Calu3 (cell line): ENCODE results near the gene SMG5. TPM values are rescaled to one million over a fixed set of nuclear protein-coding genes. Genes with fewer than 3 reads are reported as not detected.

Experiments used
- BruUV-seq: library from RNA; stranded (reverse); fragments of 400-500 nt; replicated peaks from 2 replicates; lab custom pipeline; 2021; lab: Mats Ljungman, UMichigan
- CTCF ChIA-PET: fragments of 300-600 bp; sonication (Branson Sonifier 250); formaldehyde crosslinking; loops from one replicate; lab custom pipeline; 2022; ENCODE audit warnings: antibody characterized with exemption; lab: Charles Lee
- DNase-seq: peaks from one replicate; pipeline ENCODE4 v3.0.0; 2022
- H3K27ac Mint-ChIP-seq: one replicate; pipeline ENCODE4 v1.8.0; 2022; ENCODE audit warnings: mixed read lengths; ENCODE audit not compliant: unreplicated experiment
- H3K27me3 Mint-ChIP-seq: one replicate; pipeline ENCODE4 v1.8.0; 2022; ENCODE audit warnings: mixed read lengths; ENCODE audit not compliant: unreplicated experiment
- H3K36me3 Mint-ChIP-seq: one replicate; pipeline ENCODE4 v1.8.0; 2022; ENCODE audit warnings: mild to moderate bottlenecking, moderate library complexity, mixed read lengths; ENCODE audit not compliant: insufficient read depth, unreplicated experiment
- H3K4me1 Mint-ChIP-seq: one replicate; pipeline ENCODE4 v1.8.0; 2022; ENCODE audit warnings: mild to moderate bottlenecking, low read depth, mixed read lengths; ENCODE audit not compliant: unreplicated experiment
- H3K4me3 Mint-ChIP-seq: one replicate; pipeline ENCODE4 v1.8.0; 2022; ENCODE audit warnings: mild to moderate bottlenecking, low read depth, moderate library complexity, mixed read lengths; ENCODE audit not compliant: unreplicated experiment
- H3K9me3 Mint-ChIP-seq: one replicate; pipeline ENCODE4 v1.8.0; 2022; ENCODE audit warnings: low read depth, mixed read lengths; ENCODE audit not compliant: unreplicated experiment
- intact Hi-C: fragments of 100-400 bp; cut with micrococcal nuclease; formaldehyde crosslinking; loops from one replicate; pipeline ENCODE4 v1.10.0; 2022; ENCODE audit not compliant: unreplicated experiment
- total RNA-seq: library from RNA; stranded (reverse); gene quantifications from 2 replicates; pipeline ENCODE4 v1.2.3, GENCODE V29; 2022
- TF ChIP-seq, protein P1 (sequence below): fragments of 200-600 bp; IDR thresholded peaks from one replicate; pipeline ENCODE4 v1.8.0; 2022; ENCODE audit warnings: antibody characterized with exemption; ENCODE audit not compliant: unreplicated experiment

The SMG5 gene
- total RNA-seq, 1 experiment from 2014 or later, result 118 TPM

- H3K9me3 Mint-ChIP-seq, result no peaks in the 10 kb centered on the region
- H3K27me3 Mint-ChIP-seq, result peaks cover 23% of the 10 kb centered on the region
- CTCF ChIA-PET, result no interaction called here
- peaks cover 59% of the 10 kb centered on the region for H3K36me3 Mint-ChIP-seq
- TF ChIP-seq, protein P1, sequence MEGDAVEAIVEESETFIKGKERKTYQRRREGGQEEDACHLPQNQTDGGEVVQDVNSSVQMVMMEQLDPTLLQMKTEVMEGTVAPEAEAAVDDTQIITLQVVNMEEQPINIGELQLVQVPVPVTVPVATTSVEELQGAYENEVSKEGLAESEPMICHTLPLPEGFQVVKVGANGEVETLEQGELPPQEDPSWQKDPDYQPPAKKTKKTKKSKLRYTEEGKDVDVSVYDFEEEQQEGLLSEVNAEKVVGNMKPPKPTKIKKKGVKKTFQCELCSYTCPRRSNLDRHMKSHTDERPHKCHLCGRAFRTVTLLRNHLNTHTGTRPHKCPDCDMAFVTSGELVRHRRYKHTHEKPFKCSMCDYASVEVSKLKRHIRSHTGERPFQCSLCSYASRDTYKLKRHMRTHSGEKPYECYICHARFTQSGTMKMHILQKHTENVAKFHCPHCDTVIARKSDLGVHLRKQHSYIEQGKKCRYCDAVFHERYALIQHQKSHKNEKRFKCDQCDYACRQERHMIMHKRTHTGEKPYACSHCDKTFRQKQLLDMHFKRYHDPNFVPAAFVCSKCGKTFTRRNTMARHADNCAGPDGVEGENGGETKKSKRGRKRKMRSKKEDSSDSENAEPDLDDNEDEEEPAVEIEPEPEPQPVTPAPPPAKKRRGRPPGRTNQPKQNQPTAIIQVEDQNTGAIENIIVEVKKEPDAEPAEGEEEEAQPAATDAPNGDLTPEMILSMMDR, result no peak
- no peaks in the 10 kb centered on the region for H3K4me1 Mint-ChIP-seq
- H3K4me3 Mint-ChIP-seq, result no peak overlapping the region
- no peak for DNase-seq
- no TSS peak for BruUV-seq
- H3K27ac Mint-ChIP-seq, result no peak overlapping the region
- intact Hi-C loops, result no loop called here
Measured at GRCh38 chr1:156242738-156243137, 39.9 kb downstream of the SMG5 start.

- CTCF ChIA-PET, result no interaction called here
- H3K4me3 Mint-ChIP-seq, result no peak within 1 kb of the TSS
Measured at GRCh38 chr1:156241926-156242325, 40.7 kb downstream of the SMG5 start, which contains the start of gene BGLAP. BGLAP (plus strand) TSS chr1:156242184; CDS start chr1:156242232, 48 bp downstream.

GRCh38 chr1:156241311-156241811 lies 41.3 kb downstream of the SMG5 start:
- H3K4me3 Mint-ChIP-seq, result no peak overlapping the region
- TF ChIP-seq, protein P1, result no peak
- H3K27ac Mint-ChIP-seq, result no peak overlapping the region
- no peaks in the 10 kb centered on the region for H3K4me1 Mint-ChIP-seq
- CTCF ChIA-PET, result interaction anchor here (0.6 kb wide), 2 partner anchors 81 to 201 kb away, joined by 4 to 5 read pairs; no protein-coding TSS in a partner anchor
- DNase-seq, result no peak
- peaks cover 19% of the 10 kb centered on the region for H3K27me3 Mint-ChIP-seq
- no TSS peak for BruUV-seq
- H3K9me3 Mint-ChIP-seq, result no peaks in the 10 kb centered on the region
- intact Hi-C loops, result no loop called here
- H3K36me3 Mint-ChIP-seq, result peaks cover 45% of the 10 kb centered on the region

More at GRCh38 chr1:156241926-156242325, 40.7 kb downstream of the SMG5 start, which contains the start of gene BGLAP:
- peaks cover 23% of the 10 kb centered on the region for H3K27me3 Mint-ChIP-seq
- intact Hi-C loops, result no loop called here
- TF ChIP-seq, protein P1, result no peak
- H3K9me3 Mint-ChIP-seq, result no peaks in the 10 kb centered on the region
- no peak within 1 kb of the TSS for H3K27ac Mint-ChIP-seq
- H3K36me3 Mint-ChIP-seq, result peaks cover 51% of the 10 kb centered on the region
- BruUV-seq, result no TSS peak
- H3K4me1 Mint-ChIP-seq, result no peaks in the 10 kb centered on the region
- DNase-seq, result no peak

DNA sequence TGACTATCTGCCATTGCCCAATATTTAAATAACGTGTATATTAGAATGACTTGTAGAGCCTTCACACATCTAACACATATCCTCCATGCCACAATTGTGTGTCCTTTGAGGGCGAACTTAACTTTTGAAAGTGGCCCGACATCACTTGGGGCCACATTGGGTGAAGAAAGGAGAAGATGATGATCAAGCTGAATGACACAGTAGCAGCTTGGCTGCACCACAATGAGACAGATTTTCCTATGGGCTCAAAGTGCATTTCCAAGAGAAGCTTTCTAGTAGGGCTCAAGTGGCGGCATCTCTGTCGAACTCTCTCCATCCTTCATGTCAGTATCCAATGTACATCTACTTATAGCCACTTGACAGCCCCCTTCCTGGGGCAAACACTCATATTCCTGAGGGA lies 44.4 kb downstream of the SMG5 start:
- intact Hi-C loops, result no loop called here
- CTCF ChIA-PET, result interaction anchor here (1.1 kb wide), 1 partner anchor 25 kb away, joined by 3 read pairs; the partner anchor contains the start of gene PMF1
- no peak overlapping the region for H3K4me3 Mint-ChIP-seq
- TF ChIP-seq, protein P1, result no peak
- BruUV-seq, result no TSS peak
- H3K9me3 Mint-ChIP-seq, result no peaks in the 10 kb centered on the region
- no peak for DNase-seq
- no peaks in the 10 kb centered on the region for H3K4me1 Mint-ChIP-seq
- peak overlapping the region; percentile 63 for H3K27ac Mint-ChIP-seq
- peaks cover 36% of the 10 kb centered on the region for H3K36me3 Mint-ChIP-seq
- no peaks in the 10 kb centered on the region for H3K27me3 Mint-ChIP-seq
